ENCODE results near the gene GNA12.

GRCh38 chr7:2722591-2722990, 121.5 kb downstream of the GNA12 start:
- no peak for TF ChIP-seq EZH2 (IDR thresholded peaks at IDR 0.05; ENCODE audit: borderline replicate concordance)
- TF ChIP-seq CTCF (IDR thresholded peaks at IDR 0.05; ENCODE audit: poor library complexity), result no peak

All from hepatocyte (in vitro differentiated cells).